ENCODE measurements around the gene DLG2.

The DLG2 gene

DNA sequence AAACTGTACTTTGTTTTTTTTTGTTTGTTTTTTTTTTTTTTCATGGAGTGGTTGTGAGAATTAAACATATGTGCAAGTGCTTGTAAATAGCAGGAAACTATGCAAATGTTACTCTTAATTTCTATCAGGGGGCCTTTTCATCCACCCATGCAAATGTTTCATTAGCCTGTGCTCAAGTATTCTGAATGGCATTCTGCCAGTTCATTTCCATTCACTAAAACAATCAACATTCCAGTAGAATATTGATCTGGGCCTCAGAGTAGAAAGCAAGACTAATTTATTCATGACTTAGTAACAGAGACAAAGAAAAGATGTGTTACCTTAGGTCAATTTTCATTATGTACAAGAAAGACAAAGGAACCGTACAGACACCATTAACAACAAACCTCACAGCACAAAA lies 971.4 kb downstream of the DLG2 start:
- DNase-seq (ENCODE audit: low spot score) = peak; percentile 12

- DNase-seq (ENCODE audit: low spot score) = peak; percentile 35
Measured at GRCh38 chr11:84648471-84648870, 978.7 kb downstream of the DLG2 start.

DNA sequence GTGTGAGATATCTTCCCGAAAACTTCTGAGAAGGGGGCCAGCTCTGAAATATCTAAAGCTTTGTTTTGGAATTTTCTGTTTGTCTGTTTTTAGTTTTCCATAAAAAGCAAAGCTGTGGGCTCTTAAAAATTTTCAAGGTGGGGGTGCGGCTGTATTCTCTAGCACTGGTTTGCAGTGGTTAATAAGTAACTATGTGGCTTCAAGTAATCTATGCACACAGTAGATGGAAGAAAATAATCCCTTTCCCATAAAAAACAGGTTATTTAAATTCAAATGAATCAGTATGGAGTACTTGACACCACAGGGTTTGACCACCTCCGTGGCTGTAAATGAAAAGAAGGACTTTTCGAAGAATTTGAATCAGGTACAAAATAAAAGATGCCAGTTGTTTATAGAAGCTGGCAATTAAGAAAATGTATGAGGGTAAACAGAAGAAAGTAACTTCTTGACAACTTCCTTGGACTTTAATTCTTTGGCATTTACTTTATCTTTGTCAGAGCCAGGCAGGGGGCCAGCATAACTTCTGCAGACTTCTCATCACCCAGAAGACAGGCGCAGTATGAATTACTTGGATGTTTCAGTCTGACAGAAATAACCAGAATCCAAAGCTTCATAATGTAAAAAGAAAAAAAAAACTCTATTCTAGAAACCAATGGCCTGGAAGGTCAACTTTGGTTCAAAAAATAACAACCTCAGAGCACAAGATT lies 981.0 kb downstream of the DLG2 start:
- no peak for DNase-seq (ENCODE audit: low spot score)

- DNase-seq (ENCODE audit: low spot score) = no peak
Measured at GRCh38 chr11:84642500-84642899, 984.6 kb downstream of the DLG2 start.

GRCh38 chr11:84634309-84634708 lies 992.8 kb downstream of the DLG2 start:
- DNase-seq (ENCODE audit: low spot score) = no peak

GRCh38 chr11:84628871-84629620 lies 998.1 kb downstream of the DLG2 start:
- no peak for DNase-seq (ENCODE audit: low spot score)

DNA sequence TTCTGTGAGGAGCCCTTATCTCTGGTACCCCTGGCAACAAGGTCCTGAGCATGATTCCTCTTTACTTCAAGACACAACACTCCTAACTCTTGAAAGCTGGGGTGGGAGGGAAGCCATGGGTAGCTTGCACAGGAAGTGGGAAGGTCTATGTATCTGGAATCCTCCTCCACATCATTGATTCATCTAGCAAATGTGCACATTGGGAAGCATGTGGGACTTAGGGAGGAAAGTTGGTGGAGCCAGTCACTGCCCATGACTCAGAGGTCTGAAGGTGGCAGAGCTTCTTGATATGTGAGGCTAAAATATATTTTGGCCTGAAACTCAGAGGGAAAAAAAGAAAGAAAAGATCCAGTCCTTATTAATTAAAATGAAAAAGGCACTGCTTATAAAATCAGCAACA lies 1000.9 kb downstream of the DLG2 start:
- no peak for DNase-seq (ENCODE audit: low spot score)

GRCh38 chr11:84612645-84613044 lies 1014.5 kb downstream of the DLG2 start:
- DNase-seq (ENCODE audit: low spot score) = no peak

GRCh38 chr11:84608837-84609196 lies 1018.3 kb downstream of the DLG2 start:
- no peak for DNase-seq (ENCODE audit: low spot score)

GRCh38 chr11:84607975-84608836 lies 1018.9 kb downstream of the DLG2 start:
- no peak for DNase-seq (ENCODE audit: low spot score)

GRCh38 chr11:84594602-84595001 lies 1032.5 kb downstream of the DLG2 start:
- no peak for DNase-seq (ENCODE audit: low spot score)

GRCh38 chr11:84590106-84590505 lies 1037.0 kb downstream of the DLG2 start:
- no peak for DNase-seq (ENCODE audit: low spot score)

DNA sequence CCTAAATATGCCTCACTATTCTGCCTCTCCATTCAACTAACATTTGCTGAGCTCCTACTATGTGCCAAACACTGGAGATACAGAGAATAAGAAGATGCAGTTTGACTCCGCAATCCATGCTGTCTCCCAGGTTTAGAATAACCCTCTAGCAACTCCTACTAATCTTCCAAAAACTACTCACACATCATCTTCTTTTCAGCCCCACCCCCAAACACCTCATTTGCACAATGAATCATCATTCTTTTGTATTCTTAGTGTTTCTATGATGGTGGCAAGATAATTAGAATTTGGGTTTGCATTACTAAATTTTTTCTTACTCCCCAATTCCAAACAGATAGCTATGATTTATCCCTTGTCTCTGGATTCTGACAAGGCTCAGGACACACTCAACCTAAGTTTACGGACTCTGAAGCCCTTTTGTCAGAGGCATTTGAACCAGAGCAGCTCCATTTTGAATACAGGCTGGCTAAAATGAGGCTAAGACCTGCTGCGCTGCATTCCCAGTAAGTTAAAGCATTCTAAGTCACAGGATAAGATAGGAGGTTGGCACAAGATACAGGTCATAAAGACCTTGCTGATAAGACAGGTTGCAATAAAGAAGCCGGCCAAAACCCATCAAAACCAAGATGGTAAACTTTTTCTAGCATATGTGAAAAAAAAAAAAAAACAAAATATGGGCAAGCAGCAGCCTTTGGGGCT lies 1038.9 kb downstream of the DLG2 start:
- no peak for DNase-seq (ENCODE audit: low spot score)

- no peak for DNase-seq (ENCODE audit: low spot score)
Measured at GRCh38 chr11:84583106-84583505, 1044.0 kb downstream of the DLG2 start.

GRCh38 chr11:84581083-84581482 lies 1046.1 kb downstream of the DLG2 start:
- DNase-seq (ENCODE audit: low spot score) = no peak

- peak; percentile 15 for DNase-seq (ENCODE audit: low spot score)
Measured at GRCh38 chr11:84580428-84580827, 1046.7 kb downstream of the DLG2 start.

GRCh38 chr11:84573868-84574267 lies 1053.3 kb downstream of the DLG2 start:
- DNase-seq (ENCODE audit: low spot score) = no peak

DNA sequence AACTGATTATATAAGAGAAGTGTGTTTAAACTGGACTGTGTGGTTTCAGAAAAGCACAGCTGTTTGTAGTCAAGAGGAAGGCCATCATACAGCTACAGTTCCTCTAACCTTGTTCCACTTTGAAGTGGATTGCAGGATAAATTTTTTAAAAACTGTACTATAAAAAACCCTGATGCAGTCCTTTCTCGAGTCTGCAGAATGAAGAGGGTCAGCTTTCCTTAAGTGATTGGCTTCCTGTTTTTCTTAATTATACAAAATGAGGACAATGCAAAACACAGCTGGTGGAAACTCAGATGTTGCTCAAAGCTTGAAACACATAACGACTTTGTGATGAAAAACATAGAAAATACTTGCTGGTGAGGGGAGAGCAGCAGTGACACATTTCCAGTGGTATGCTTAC lies 1060.5 kb downstream of the DLG2 start:
- DNase-seq (ENCODE audit: low spot score) = no peak

- DNase-seq (ENCODE audit: low spot score) = no peak
Measured at GRCh38 chr11:84564867-84565184, 1062.3 kb downstream of the DLG2 start.

- peak; percentile 30 for DNase-seq (ENCODE audit: low spot score)
Measured at GRCh38 chr11:84564180-84564866, 1062.8 kb downstream of the DLG2 start.

DNA sequence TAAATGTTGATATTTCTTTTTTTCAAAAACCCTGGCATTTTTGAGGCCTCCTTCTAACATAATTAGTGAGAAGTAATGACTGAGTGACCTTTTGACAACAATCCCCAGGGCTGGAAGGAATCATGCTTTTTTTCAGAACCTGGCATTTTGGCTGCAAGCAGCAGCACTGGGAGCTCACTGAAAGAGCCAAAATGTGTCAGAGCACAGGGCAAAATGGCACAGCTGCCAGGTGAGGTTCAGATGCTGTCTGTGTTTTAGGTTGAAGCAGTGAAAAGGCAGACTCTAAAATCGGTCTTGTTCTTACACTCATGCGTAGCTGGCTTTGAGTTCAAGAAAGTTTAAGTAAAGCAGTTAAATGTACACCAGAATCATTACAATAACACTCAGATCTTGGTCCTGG lies 1063.8 kb downstream of the DLG2 start:
- DNase-seq (ENCODE audit: low spot score) = no peak

DNA sequence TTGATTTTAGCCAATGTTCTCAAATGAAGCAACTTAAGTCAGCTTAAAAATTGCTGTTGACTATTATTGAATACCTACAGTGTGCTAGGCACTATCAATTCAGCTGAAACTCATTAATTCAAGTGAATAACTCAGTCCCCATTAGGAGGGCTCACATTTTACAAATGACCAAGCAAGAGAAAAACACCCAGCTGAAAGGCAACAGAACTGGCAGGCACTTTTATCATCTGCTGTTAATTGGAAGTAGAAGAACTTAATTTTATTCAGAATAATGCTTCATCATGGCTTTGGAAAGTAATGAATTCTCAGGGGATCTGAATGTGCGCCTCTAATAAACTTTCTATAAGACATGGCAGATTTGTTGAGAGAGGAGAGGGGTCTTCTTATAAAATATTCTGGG lies 1066.9 kb downstream of the DLG2 start:
- DNase-seq (ENCODE audit: low spot score) = no peak
